Frontal cortex (tissue), 4 donors: ENCODE results near the gene ASTN2. TPM values are rescaled to one million over a fixed set of nuclear protein-coding genes. Genes with fewer than 3 reads are reported as not detected.
"Not testable (repeated sequence)": the region's sequence is repeated elsewhere in the genome, so short reads cannot be mapped to it uniquely, and the experiment has no call there.

Experiments used
- DNase-seq, 2 donors: peaks; one replicate each; pipeline ENCODE4 v3.0.0; 2012; ENCODE audit warnings: low spot score in 2 of 2
- FAIRE-seq: peaks from 2 replicates; lab custom pipeline; 2012; peaks lifted over from hg19 to GRCh38; lab: Jason Lieb, UNC
- total RNA-seq: library from RNA; depleted of rRNA; stranded (reverse); fragments of >200 nt; gene quantifications from one replicate; pipeline ENCODE4 v1.2.3, GENCODE V29; 2014
- donor health status: control.
- donor health status: control.
- donor health status: control.

The ASTN2 gene
- total RNA-seq, 1 donor from 2014 or later = 23.2 TPM

GRCh38 chr9:117093891-117094844, 320.7 kb downstream of the ASTN2 start:
- FAIRE-seq (no peak), DNase-seq (no peak)

DNA sequence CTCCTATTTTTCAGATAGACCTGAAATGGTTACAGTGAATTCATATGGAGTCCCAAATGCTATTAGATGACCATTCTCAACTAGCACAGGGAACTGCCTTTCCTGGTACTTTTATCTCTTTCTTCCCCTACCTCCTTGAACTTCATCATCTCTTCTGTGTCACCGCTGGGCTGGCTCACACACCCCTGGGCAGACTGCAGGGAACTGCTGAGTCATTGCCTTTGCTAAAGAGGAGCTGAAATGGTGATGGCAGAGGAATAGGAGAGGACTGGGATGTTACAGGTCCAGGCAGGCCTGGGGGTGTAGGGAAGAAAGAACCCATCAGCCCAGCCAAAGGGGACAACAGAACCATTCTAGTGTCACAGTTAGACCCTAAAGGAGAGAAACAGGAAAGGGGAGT, 322.3 kb downstream of the ASTN2 start:
- FAIRE-seq (no peak), DNase-seq (no peak)

- no peak for FAIRE-seq
- DNase-seq = no peak
These were observed 323.3 kb downstream of the ASTN2 start for GRCh38 chr9:117091529-117091928.

- FAIRE-seq (no peak), DNase-seq (no peak)
These were observed 326.1 kb downstream of the ASTN2 start for GRCh38 chr9:117088786-117089185.

GRCh38 chr9:117088140-117088539, 326.7 kb downstream of the ASTN2 start:
- FAIRE-seq (no peak), DNase-seq (no peak)

GRCh38 chr9:117084221-117084620, 330.6 kb downstream of the ASTN2 start:
- no peak for DNase-seq
- FAIRE-seq = no peak

DNA sequence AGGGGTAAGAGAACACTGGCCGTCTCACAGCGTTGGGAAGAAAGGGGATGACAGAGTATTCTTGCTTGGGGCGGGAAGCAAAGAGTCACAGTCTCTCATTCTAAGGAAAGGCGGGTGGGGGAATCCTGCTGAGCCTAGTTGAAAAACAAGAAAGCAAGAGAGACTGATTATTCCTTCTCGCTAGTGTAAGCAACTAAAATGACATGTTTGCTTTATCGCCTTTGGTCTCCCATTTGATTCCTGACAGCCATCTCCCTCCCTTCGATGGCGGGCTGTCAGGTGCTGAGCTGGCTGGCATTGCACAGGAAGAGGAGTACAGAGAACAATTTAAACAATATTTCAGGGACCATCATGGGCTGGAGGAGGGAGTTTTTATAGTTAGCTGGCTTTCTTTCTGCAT, 331.3 kb downstream of the ASTN2 start:
- FAIRE-seq = no peak
- no peak for DNase-seq

DNA sequence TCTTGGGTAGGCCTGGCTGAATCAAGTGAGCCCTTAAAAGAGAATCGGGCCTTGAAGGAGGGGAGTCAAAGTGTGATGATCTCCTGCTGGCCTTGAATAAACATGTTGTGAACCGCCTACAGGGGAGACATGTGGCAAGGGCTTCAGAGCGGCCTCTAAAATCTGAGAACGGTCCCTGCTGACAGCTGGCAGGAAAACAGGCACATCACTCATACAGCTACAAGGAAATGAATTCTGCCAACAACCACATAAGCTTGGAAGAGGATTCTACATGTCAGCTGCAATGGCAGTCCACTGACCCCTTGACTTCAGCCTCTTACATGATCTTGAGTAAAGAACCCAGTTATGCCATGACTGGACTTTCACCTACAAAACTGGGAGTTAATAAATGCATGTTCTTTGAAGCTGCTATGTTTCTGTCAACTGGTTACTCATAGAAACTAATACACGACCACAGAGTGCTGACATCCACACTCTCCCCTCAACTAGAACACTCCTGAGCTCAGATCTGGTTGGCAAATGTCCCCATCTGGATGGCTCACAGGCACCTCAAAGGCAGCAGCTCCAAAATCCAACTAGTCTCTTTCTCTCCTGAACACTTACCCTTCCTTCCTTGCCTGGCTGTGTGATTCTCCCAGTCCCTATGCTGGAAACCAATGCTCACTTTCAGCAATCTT, 333.1 kb downstream of the ASTN2 start:
- FAIRE-seq (no peak), DNase-seq (no peak)

DNA sequence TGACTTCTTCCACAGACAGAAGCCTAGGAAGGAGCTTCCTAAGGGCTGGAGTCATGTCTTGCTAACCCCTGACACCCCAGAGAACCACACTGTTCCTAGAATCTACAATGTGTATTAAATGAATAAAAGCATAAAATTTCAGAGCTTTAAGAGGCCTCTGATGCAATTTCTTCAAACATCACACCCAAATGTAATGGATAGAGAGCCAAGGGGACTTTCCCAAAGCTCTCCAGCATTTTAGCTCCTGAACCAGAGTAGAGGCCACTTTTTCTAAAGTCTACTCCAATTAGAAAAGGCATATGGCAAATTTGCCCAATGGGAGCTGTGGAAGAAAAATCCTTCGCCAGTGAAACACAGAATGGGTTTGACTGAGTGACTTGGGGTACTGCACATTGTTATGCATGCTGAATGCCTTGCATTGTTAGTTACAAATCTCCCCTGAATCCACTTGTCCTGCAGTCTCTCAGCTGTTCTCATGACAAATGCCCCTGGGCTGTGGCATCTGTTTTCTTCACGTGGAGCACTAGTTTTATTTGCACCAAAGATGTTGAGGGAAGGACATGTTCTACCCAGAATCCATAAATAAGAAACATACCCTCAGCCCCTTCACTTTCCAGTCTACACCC, 334.0 kb downstream of the ASTN2 start:
- DNase-seq (no peak), FAIRE-seq (no peak)

GRCh38 chr9:117076571-117077290, 338.1 kb downstream of the ASTN2 start:
- DNase-seq (no peak), FAIRE-seq (no peak)

- no peak for DNase-seq
- no peak for FAIRE-seq
These were observed 339.2 kb downstream of the ASTN2 start for GRCh38 chr9:117075636-117076035.

GRCh38 chr9:117074784-117075520, 339.9 kb downstream of the ASTN2 start:
- FAIRE-seq (no peak), DNase-seq (no peak)

DNA sequence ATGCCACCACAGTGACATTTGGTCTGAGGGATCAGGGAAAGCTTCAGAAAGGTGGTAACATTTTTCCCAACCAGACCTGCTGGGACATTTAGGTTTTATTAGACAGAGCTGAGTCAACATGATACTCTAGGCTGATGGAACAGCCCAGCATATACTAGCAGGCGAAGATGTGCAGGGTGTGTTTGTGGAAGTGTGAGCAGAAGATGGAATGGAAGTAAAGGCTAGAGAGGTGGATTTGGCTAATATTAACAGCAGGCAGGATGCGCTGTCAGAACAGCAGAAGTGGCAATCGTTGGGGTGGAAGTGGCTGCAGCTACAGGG, 340.6 kb downstream of the ASTN2 start:
- no peak for DNase-seq
- FAIRE-seq = no peak

DNA sequence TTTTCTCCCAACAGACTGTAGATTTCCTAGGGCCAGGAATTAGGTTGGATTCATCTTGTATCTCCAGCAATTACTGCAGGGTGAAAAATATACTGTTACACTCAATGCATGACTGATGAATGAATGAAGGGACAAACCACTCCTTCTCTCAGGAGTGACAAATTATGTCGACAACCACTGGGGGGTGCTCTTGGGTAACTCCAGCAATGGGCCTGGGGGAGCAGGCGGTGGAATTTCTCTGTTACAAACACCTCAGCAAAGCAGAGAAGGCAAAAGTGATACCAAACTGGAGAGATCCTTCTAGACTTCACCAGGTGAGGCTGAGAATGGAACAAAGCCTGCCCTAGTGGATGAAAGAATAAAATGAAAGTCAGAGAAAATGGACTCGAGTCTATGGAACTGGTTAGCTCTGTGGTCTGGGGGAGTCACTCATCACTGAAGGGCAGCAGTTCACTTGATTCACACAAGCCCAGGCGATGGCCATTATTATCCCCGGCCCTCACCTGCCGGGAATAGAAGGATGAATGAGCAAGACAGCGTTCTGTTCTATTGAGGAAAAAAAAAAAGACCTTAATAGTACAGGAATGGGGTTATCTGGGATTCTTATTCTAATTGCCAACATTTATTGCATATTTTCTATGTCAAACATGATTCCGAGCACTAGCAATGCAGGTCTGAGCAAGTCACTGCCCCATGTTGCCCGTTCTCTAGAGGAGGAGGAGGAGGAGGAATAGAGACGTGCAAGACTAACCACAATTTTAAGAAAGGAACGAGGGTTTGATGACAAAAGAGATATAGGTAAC, 341.1 kb downstream of the ASTN2 start:
- FAIRE-seq = no peak
- DNase-seq = peak; percentile 45 to 61

- no peak for FAIRE-seq
- no peak for DNase-seq
These were observed 341.8 kb downstream of the ASTN2 start for GRCh38 chr9:117073071-117073470.

- DNase-seq = no peak
- no peak for FAIRE-seq
These were observed 342.6 kb downstream of the ASTN2 start for GRCh38 chr9:117072216-117072615.

GRCh38 chr9:117071673-117072207, 343.1 kb downstream of the ASTN2 start:
- not testable (repeated sequence) for DNase-seq, FAIRE-seq

GRCh38 chr9:117063721-117064471, 351.0 kb downstream of the ASTN2 start:
- DNase-seq = no peak
- no peak for FAIRE-seq
